Limb (tissue), 2 donors: ENCODE results near the gene PLAAT3.
"Not testable (repeated sequence)": the region's sequence is repeated elsewhere in the genome, so short reads cannot be mapped to it uniquely, and the experiment has no call there.

Experiments
- DNase-seq, 2 donors: peaks; one replicate each; pipeline ENCODE4 v3.0.0-alpha.2; 2016; ENCODE audit errors: extremely low spot score in 2 of 2

Gene PLAAT3

GRCh38 chr11:63537293-63538101 lies 76.7 kb downstream of the PLAAT3 start:
- DNase-seq: peak; percentile 46 to 64

- DNase-seq: peak; percentile 34 to 42
These were observed 77.5 kb downstream of the PLAAT3 start, which contains the start of gene PLAAT4 for GRCh38 chr11:63536669-63537292. Gene PLAAT4, plus strand, starts transcription at chr11:63536808. Its CDS starts 61 bp downstream, at chr11:63536869.

GRCh38 chr11:63535734-63536133 lies 78.5 kb downstream of the PLAAT3 start:
- DNase-seq: no peak

GRCh38 chr11:63534895-63535461 lies 79.3 kb downstream of the PLAAT3 start:
- DNase-seq: no peak

GRCh38 chr11:63534076-63534475 lies 80.2 kb downstream of the PLAAT3 start:
- no peak for DNase-seq

- DNase-seq: no peak
These were observed 81.3 kb downstream of the PLAAT3 start for GRCh38 chr11:63532799-63533475.

GRCh38 chr11:63532117-63532516 lies 82.1 kb downstream of the PLAAT3 start:
- no peak for DNase-seq

- DNase-seq: not testable (repeated sequence)
These were observed 83.0 kb downstream of the PLAAT3 start for GRCh38 chr11:63531074-63531792.

- DNase-seq: no peak
These were observed 84.2 kb downstream of the PLAAT3 start for GRCh38 chr11:63530021-63530420.

- DNase-seq: not testable (repeated sequence)
These were observed 84.9 kb downstream of the PLAAT3 start for GRCh38 chr11:63529373-63529772.

- not testable (repeated sequence) for DNase-seq
These were observed 85.4 kb downstream of the PLAAT3 start for GRCh38 chr11:63528729-63529278.

GRCh38 chr11:63528156-63528555 lies 86.1 kb downstream of the PLAAT3 start:
- not testable (repeated sequence) for DNase-seq

GRCh38 chr11:63527667-63528066 lies 86.6 kb downstream of the PLAAT3 start:
- DNase-seq: no peak
